HG03064 (cell line): ENCODE data around the gene PROM2.

ENCODE experiments used
- ATAC-seq: cut with Tn5 transposase; IDR thresholded peaks from one replicate; pipeline ENCODE4 v1.9.1; 2021; ENCODE audit warnings: low read depth; ENCODE audit not compliant: unreplicated experiment

Gene PROM2

DNA sequence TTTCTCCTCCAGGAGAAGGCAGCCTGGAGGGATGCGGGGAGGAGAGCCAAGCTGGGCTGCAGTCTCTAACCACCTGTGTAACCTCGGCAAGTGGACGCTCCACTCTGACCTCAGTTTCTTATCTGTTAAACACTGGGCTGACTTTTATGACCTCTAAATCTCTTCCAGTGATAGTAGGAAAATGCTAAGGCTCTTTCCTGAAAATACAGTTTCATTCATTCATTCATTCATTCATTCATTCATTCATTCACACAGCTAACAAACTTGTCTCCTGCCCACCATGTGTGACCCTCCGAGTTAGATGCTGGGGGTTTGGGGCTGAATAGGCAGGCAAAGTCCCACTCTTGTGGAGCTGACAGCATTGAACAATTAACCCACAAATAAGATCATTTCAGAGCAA lies 9.3 kb downstream of the PROM2 start:
- no peak for ATAC-seq

DNA sequence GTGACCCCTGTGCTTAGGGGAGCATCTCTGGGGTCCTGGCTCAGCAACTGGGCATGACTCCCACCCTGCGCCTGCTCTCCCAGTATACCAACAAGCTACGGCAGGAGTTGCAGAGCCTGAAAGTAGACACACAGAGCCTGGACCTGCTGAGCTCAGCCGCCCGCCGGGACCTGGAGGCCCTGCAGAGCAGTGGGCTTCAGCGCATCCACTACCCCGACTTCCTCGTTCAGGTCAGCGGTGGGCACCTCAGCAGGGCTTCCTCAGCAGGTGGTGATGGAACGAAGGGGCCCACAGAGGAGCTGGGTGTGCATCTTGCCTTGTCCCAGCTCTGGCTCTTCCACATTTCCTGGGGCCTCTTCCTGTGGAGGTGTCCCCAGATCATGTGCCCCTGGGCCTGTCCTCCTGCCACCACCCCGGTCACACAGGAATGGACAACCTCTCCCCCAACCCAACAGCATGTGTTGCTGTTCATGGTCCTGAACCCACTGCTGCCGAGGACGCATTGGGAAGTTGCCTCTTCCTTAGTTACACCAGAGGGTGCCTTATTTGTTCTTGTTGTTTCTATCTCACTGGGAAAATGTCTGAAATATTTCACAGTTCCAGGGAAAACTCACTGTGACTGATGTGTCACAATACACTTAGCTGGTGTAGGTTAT lies 10.8 kb downstream of the PROM2 start:
- ATAC-seq: no peak

DNA sequence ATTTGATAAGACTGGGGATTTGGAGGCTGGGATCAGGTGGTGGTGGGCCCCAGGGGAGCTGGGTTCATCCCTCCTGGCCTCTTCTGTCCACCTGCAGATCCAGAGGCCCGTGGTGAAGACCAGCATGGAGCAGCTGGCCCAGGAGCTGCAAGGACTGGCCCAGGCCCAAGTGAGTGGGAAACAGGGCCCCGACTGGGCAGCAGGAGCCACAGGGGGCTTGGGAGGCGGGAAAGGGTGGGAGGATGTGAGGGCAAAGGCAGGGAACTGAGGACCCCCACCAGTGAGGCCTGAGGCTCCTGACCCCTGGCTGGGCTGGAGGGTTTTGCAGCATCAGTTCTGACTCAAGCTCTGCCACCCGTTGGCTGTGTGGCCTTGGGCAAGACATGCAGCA lies 11.3 kb downstream of the PROM2 start:
- no peak for ATAC-seq

DNA sequence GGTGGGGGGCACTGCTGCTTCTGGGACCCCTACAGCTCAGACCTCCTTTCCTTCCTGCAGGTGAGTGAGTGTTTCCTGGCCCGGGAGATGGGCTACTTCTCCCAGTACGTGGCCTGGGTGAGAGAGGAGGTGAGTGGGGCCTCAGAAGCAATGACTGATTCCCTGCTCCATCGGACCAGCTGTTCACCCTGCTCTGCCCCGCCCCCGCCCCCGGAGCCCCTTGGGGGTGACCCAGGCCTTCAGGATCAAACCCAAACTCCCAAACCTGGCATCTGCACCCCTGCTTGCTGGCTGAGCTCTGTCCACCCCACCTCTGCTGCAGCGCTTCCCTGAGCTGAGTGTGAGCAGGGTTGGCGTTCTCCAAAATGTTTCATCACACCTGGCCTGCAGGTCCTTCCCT lies 13.1 kb downstream of the PROM2 start:
- no peak for ATAC-seq

DNA sequence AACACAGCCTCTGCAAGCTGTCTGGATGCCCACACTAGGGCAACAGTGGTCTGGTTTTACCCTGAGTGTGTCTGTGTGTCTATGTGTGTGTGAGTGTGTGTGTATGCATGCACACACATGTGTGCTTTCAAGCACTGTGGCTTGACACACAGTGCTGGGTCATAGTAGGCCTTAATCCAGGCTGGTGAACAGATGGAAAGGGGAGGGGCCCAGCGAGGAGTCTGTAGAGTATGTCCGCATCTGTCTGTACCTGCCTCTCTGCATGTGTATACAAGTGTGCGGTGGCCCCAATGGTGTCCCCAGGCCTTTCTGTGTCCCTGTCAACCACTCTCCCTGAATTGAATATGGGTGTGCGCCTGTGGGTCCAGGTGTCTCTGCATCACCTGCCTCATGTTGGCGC lies 13.6 kb downstream of the PROM2 start:
- ATAC-seq: no peak

DNA sequence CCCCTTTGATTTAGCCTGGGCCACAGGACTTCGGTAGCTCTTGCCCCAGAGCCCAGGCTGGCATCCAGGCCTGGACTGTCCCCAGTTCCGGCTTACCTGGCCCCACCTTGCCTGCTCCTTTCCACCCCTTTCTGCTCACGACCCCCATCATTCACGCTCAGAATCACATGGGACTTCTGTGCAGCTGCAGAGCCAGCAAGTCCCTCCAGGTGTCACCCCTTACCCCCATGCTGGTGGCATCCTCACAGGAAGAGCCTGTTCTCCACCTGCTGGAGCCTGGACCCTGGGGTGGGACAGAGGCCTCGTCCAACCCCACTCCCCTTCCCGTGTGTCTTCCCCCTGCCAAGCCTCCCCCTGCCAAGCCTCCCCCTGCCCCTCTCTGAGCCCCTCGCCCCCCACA lies 15.0 kb downstream of the PROM2 start:
- no peak for ATAC-seq

DNA sequence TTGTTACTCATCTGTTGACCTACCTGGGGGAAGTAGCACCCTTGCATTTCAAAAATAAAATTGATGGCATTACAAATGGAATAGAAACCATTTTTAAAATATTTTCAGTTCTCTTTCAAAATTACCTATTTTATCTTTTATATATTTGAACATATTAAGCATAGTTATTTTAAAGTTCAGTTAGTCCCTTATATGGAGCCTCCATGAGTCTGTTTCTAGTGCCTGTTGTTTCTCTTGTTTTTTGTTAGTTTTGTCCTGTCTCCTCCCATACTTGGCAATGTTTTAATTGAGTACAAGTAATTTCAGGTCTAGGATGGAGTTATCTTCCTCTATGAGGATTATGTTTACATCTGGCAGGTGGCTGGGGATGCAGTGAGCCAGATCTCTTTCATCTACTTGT lies 17.0 kb downstream of the PROM2 start:
- no peak for ATAC-seq

DNA sequence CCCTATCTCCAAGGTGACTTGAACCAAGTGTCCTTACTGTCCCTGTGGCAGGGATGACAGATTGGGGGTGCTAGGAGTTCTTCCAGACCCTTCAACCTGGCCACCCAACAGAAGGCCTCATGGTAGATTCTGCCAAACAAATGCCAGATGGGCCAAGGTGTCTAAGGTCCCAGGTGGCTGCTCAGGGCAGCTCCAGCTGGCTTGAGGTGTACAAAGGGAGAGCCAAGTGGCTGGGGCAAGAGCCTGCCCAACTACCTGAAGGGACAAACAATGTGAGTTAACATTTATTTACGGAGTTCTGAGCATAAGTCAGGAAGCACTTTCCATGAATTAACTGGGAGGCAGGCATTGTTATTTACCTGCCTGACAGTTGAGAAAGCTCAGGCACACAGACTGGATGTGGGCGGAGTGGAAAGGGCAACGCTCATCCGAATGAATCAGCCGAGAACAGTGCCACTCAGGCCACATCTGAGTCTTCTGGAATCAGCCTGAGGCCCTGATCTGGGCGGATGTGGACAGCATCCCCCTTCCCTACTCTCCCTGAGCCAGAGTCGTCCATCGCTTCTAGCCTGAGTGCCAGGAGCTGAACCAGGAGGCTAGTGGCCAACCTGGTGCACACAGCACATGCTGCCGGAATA lies 18.5 kb downstream of the PROM2 start:
- ATAC-seq: no peak

DNA sequence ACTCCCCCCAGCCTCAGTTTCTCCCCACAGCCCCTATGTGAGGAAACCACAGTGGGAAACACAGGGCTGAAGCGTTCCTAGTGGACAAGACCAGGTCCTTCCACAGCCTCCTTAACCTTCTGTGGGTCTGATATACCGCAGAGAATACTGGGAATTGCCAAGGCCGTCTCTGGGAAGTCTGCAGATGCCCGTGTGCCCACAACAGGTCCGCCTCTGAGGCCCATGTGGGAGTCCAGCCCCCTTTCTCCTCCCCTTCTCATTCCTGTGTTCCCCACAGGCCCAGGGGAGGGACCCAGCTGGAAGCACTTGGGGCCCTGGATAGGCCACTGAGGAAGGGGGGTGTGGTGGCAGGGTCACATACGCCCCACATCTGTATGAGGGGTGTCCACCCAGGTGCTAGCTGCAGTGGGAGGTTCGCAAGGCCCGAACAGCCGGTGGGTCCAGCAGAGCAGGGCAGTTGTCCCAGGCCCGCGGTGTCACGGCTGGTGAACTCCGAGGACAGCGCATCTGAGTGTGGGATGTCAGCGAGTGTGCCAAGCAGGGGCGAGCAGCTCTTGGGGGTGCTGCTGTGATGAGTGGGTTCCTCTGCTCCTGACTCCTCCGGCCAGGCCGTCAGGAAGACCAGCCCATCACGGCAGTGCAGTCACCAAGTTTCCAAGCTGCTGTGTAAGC lies 20.5 kb downstream of the PROM2 start:
- ATAC-seq: no peak

DNA sequence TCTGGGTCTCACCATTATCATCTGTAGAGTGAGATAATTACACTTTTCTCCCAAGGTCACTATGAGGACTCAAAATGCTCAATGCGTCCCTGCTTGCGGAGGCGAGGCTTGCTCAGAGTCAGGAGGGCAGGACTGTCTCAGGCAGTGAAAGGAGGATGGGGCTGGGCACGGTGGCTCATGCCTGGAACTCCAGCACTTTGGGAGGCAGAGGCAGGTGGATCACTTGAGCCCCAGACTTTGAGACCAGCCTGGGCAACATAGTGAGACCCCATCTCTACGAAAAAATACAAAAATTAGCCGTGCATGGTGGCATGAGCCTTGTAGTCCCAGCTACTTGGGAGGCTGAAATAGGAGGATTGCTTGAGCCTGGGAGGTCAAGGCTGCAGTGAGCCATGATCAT lies 21.1 kb downstream of the PROM2 start:
- no peak for ATAC-seq

DNA sequence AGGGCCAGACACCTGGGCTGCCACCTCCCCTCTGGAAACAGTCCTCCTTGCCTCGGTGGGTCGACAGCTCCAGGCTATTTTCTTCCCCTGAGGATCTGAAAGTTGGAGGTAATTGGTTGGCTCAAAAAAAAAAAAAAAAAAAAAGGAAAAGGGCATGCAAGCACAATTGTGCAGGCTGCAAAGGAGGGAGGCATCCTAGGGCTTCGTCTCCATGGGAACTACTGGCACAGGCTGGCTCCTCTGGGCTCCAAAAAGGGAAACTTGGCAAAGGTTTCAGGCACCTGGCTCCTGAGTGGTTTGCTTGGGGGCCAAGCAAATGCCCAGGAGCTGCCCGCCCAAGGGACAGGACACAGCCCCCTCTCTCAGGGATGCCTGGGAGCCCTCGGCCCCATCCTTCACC lies 21.8 kb downstream of the PROM2 start:
- no peak for ATAC-seq

DNA sequence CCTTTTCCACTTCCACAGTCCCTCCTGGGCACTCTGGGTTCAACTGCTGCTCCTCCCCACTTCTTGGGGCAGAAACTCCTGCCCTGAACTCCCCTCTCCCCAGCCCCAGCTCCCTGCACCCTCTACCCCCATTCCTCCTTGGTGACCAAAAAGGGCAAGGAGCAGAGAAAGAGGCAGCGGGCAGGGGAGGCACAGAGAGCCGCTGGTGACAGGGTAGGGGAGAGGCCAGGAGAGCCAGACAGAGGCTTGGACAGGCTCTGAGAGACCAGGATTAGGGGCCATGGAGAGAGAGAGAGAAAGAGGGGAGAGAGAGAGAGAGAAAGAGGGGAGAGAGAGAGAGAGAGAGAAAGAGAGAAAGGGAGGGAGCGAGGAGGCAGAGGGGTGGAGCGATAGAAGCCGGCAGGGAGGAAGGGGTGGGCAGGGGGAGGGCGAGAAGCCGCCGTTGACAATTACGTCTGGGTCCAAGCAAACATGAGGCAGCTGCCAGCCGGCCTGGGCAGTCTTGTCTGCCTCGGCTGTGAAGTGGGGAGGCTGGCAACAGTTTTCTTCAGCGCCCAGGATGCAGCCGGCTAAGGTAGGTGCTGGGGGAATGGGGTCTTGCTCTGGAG lies 22.7 kb downstream of the PROM2 start, which contains the start of gene KCNIP3:
Gene KCNIP3, plus strand, starts transcription at position 468 of the 608 bp plus-strand sequence. Its CDS starts 92 bp downstream, at position 560.
- ATAC-seq: no peak

DNA sequence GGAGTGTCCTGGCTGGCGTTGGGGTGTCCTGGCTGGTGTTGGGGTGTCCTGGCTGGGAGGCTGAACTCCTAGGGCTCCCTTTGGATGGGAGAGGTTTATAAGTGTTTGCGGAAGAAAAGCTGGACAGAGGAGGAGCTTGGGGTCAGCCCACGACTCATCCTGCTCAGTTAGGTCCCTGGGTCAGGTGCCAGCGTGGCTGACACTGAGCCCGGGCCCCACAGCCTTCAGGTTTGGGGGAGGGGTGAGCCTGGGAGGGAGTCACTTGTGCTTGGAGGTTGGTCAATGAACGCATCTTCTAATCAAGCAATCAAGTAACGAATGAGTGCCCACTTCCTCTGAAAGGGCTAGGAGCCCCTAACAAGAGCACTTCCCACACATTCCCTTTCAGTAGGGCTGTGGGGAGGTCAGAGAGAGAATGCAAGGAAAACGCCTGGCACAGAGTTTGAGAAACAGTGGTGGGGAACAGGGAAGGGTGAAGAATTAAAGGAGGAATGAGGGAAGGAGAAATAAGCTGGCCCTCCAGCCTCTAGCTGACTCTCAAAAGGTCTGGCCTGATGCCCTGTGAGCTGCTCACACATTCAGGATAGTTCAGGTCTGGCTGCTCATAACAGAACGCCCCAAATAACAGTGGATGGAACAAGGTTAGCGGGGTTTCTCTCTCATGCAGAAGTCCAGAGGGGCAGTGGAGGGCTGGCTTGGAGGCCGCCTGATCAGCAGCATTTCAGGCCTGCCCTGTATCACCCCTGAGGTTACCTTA lies 23.6 kb downstream of the PROM2 start:
- ATAC-seq: no peak

DNA sequence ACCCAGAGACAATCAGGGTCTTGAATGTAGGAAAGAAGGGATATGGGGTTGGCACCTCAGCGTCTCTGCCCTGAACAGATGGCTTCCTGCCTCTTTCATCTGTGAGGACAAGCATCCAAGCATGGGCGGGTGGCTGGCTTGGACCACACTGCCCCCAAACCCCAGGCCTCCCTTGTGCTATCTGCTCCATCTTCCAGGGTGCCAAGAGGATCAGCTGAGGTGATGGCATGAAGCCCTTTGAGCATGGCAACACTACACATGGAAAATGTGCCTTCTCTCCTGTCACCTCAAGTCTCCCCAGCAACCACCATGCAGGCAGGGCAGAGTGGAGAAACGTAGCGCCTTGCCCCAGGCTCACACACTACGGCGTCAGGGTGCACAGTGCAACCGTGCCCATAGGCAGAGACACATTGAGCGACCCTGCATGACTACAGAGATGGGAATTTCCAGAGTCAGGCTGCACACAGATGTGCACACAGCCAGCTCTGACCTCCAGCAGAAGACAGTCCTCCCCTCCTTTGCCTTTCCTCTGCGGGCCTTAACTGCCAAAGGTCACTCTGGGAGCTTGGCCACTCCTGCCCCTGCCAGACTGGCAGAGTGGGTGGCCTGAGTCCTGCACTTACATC lies 24.4 kb downstream of the PROM2 start:
- ATAC-seq: no peak

DNA sequence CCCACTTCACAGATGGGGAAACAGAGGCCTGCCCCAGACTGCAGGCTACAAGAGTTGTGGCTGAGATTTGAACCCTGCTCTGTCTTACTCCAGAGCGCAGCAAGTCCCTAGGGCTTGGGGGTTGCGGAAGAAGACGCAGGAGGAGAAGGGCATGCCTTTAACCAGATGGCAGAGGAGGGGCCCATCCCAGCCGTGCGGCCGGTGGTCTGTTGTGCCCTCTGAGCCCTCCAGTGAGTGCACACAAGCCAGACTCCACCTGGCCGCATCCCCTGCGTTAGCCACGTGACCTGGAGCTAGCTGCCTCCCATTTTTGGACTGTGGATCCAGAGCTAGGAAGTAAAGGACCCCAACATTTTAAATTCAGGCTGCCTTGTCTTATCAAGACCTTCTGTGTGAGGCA lies 25.7 kb downstream of the PROM2 start:
- ATAC-seq: no peak

DNA sequence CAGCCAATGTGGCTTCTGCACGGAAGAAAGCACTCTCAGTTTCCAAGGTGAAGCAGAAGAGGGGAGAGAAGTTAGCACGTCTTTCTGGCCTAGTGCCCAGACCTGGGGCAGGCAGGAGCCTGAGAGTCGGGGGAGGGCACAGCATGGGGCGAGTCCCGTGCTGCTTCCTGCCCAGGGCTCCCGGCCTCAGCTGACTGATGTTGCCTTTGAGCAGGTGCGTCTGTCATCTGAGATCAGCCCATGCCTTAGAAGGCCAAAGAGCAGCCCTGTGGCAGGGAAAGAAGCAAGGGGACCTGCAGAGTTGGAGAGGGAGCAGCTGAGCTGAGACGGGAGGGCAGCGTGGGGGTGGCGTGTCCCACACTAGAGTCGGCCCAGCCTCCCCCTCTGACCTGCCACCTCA lies 26.2 kb downstream of the PROM2 start:
- ATAC-seq: no peak

DNA sequence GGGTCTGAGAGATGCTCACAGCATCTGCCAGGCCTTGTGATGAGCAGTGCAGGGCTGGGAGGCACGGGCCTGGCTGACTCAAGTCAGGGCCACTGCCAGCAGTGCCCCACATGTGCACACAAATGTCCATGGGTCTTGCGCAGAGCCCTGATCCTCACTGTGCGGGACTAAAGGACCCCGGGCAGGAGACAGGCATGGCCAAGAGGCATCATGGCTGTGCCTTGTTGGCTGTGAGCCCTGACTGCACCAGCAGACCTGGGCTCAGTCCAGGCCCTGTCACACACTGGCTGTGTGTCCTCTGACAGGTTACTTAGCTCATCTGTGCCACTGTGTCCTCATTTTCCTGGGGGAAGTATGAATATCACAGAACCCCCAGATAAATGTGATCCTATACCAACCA lies 26.9 kb downstream of the PROM2 start:
- ATAC-seq: no peak

DNA sequence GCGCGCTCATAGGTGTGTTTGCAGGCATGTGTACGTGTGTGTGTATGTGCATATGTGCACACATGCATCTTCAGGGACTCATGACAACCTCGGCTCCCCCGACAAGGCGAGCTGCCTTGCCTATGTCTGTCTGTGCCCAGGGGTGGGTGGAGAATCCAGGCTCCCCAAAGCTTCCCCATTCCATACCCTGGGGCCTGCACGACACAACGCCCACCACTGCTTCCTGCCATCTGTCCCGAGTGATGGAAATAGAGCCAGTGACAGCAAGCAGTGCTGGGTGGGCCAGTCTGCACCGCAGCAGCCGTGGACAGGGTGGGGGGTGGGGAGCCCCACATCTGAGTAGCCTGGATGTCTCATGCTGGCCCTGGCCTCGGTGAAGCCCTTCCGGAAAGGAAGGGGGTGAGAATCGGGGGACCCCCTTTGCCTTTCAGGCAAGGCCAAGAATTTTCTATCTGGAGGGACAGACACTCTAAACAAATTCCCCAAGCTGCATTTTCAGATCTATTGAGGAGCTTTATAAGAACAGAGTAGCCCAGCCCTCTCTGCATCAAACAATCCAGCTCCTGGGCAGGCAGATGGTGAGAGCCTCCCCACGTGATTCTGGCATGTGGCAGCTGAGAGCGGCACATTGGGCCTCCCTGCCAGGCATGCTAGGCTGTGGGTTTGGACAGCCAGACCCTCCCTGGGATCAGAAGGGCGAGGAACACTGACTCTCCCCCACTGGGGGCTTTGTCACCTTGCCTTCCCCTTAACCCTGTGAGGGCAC lies 27.8 kb downstream of the PROM2 start:
- ATAC-seq: no peak

DNA sequence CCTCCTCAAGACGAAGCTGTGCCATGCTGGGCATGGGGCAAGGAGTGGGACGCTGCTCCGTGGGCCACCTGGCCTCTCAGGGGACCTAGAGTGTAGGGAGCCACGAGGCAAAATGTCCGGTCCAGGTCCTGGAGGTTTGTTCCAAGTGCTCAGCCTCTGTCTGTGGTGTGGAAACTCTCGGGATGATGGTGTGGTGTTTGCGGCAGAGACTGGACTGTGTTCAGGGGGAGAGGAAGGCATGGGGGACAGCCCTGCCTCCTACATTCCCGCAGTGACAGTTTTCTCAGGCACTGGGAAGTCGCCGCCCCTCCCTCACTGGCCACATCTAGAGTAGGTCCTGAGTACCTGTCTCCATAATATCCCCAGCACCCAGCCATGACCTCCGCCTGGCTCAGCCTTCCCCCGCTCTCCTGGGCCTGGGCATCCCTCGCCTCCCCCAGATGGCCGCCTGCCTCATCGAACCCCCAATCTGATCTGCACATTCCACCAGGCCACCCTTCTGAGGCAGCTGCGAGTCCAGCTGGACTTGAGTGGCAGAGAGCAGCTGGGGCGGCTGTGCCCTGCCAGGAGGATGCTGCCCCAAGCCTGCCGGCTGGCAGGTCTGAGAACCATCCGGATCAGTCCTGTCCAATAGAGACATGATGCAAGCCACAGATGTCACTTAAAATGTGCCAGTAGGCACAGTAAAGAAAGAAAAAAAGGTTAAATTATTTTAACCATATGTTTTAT lies 29.1 kb downstream of the PROM2 start:
- ATAC-seq: no peak
